Smooth muscle cell (in vitro differentiated cells): ENCODE results near the gene PAPOLG. TPM values are rescaled to one million over a fixed set of nuclear protein-coding genes. Genes with fewer than 3 reads are reported as not detected.

Experiments
- DNase-seq: peaks from one replicate; lab custom pipeline; 2025; ENCODE audit not compliant: unreplicated experiment; lab: John Stamatoyannopoulos, UW
- H2AFZ ChIP-seq: fragments of 200-600 bp; sonication (generic); 2 replicates; pipeline ENCODE4 v1.6.0; 2016; ENCODE audit warnings: antibody characterized with exemption, low read depth, mild to moderate bottlenecking
- H3F3A ChIP-seq: fragments of 200-600 bp; sonication (generic); 2 replicates; pipeline ENCODE4 v1.6.0; 2017; ENCODE audit warnings: antibody characterized with exemption, low read depth
- H3K27ac ChIP-seq: fragments of 200-600 bp; sonication (generic); 2 replicates; pipeline ENCODE4 v1.5.1; 2016; ENCODE audit warnings: low read depth, mild to moderate bottlenecking
- H3K27me3 ChIP-seq: fragments of 200-600 bp; sonication (generic); 2 replicates; pipeline ENCODE4 v1.6.1; 2016; ENCODE audit warnings: low read depth, mild to moderate bottlenecking
- H3K36me3 ChIP-seq: fragments of 200-600 bp; sonication (generic); 2 replicates; pipeline ENCODE4 v1.5.1; 2016; ENCODE audit warnings: low read depth
- H3K4me1 ChIP-seq: fragments of 200-600 bp; sonication (generic); 2 replicates; pipeline ENCODE4 v1.5.1; 2016; ENCODE audit warnings: low read depth
- H3K4me2 ChIP-seq: fragments of 200-600 bp; sonication (generic); 2 replicates; pipeline ENCODE4 v1.6.0; 2016; ENCODE audit warnings: mild to moderate bottlenecking
- H3K4me3 ChIP-seq: fragments of 200-600 bp; sonication (generic); 2 replicates; pipeline ENCODE4 v1.5.1; 2016; ENCODE audit warnings: mild to moderate bottlenecking
- H3K79me2 ChIP-seq: fragments of 200-600 bp; sonication (generic); 2 replicates; pipeline ENCODE4 v1.6.0; 2016; ENCODE audit warnings: low read depth, mild to moderate bottlenecking
- H3K9ac ChIP-seq: fragments of 200-600 bp; sonication (generic); 2 replicates; pipeline ENCODE4 v1.6.0; 2016; ENCODE audit warnings: low read depth
- H3K9me3 ChIP-seq: fragments of 200-600 bp; sonication (generic); replicated peaks from 2 replicates; pipeline ENCODE4 v1.5.1; 2016; ENCODE audit warnings: low read depth
- H4K20me1 ChIP-seq: fragments of 200-600 bp; sonication (generic); 2 replicates; pipeline ENCODE4 v1.6.0; 2016; ENCODE audit warnings: low read depth
- WGBS: methylation state at CpG from one replicate; pipeline ENCODE4 v1.1.7; 2016; ENCODE audit warnings: low lambda C conversion rate; 5-methylcytosine and 5-hydroxymethylcytosine counted together
- polyA plus RNA-seq: library from polyadenylated mRNA; unstranded; fragments of >200 nt; fragmentation: Nextera tagmentation; extraction: Ambion mirVana; gene quantifications from 2 replicates; pipeline ENCODE4 v1.2.1, GENCODE V29; 2016
- total RNA-seq: library from RNA; depleted of rRNA; stranded (reverse); fragments of >200 nt; gene quantifications from 2 replicates; pipeline ENCODE4 v1.2.3, GENCODE V29; 2014
- TF ChIP-seq, protein P1 (sequence below): fragments of 200-600 bp; sonication (generic); IDR thresholded peaks from 2 replicates; pipeline ENCODE4 v1.5.1; 2017; ENCODE audit warnings: borderline replicate concordance, mild to moderate bottlenecking, antibody characterized with exemption; ENCODE audit not compliant: insufficient read depth, poor library complexity, severe bottlenecking

Gene PAPOLG
- total and polyA plus RNA-seq, 2 experiments from 2014 or later = 7.4 to 19.6 TPM

DNA sequence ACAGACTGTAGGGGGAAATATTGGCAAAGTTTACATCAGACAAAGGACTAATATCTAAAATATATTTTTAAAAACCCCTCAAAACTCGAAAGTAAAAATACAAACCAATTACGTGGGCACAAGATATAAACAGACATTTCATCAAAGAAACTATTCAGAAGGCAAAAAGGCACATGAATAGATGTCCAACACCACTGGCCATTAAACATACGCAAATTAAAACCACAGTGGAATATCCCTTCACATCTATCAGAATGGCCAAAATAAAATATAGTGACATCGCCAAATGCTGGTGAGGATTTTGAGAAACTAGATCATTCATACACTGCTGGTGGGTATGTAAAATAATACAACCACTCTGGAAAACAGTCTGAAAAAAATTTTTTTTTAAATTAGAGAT lies 30.6 kb upstream of the PAPOLG start:
- H4K20me1 ChIP-seq = no peaks in the 10 kb centered on the region
- no peaks in the 10 kb centered on the region for H3K27me3 ChIP-seq
- H3K9me3 ChIP-seq = no peaks in the 10 kb centered on the region
- H3K4me2 ChIP-seq = no peak overlapping the region
- DNase-seq = no peak
- 85% methylated on average over 4 of the region's 4 CpGs for WGBS
- no peaks in the 10 kb centered on the region for H3K4me1 ChIP-seq
- TF ChIP-seq, protein P1, sequence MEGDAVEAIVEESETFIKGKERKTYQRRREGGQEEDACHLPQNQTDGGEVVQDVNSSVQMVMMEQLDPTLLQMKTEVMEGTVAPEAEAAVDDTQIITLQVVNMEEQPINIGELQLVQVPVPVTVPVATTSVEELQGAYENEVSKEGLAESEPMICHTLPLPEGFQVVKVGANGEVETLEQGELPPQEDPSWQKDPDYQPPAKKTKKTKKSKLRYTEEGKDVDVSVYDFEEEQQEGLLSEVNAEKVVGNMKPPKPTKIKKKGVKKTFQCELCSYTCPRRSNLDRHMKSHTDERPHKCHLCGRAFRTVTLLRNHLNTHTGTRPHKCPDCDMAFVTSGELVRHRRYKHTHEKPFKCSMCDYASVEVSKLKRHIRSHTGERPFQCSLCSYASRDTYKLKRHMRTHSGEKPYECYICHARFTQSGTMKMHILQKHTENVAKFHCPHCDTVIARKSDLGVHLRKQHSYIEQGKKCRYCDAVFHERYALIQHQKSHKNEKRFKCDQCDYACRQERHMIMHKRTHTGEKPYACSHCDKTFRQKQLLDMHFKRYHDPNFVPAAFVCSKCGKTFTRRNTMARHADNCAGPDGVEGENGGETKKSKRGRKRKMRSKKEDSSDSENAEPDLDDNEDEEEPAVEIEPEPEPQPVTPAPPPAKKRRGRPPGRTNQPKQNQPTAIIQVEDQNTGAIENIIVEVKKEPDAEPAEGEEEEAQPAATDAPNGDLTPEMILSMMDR = no peak
- no peaks in the 10 kb centered on the region for H3K79me2 ChIP-seq
- H3F3A ChIP-seq = no peaks in the 10 kb centered on the region
- H3K9ac ChIP-seq = no peak overlapping the region
- no peak overlapping the region for H3K27ac ChIP-seq
- no peak overlapping the region for H2AFZ ChIP-seq
- H3K36me3 ChIP-seq = no peaks in the 10 kb centered on the region
- H3K4me3 ChIP-seq = no peak overlapping the region

DNA sequence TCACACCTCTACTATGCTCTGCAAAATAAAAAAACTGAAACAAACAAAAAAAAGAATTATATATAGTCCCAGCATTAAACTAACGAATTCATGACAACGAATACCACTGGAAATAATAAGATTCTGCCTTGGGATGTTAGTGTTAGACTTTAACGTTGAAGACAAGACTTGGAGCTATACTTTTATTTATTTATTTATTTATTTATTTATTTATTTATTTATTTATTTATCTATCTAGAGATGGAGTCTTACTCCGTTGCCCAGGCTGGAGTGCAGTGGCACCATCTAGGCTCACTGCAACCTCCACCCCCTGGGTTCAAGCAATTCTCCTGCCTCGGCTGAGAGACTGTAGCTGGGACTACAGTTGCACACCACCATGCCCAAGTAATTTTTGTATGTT lies 27.2 kb upstream of the PAPOLG start:
- Histone ChIP-seq H3K9ac (no peak overlapping the region), H3K27ac (no peak overlapping the region), H3K4me1 (no peaks in the 10 kb centered on the region), H3F3A (no peaks in the 10 kb centered on the region), H3K27me3 (peaks cover 5% of the 10 kb centered on the region), H3K9me3 (no peaks in the 10 kb centered on the region), H4K20me1 (no peaks in the 10 kb centered on the region), H3K79me2 (no peaks in the 10 kb centered on the region), H3K36me3 (no peaks in the 10 kb centered on the region), H2AFZ (no peak overlapping the region), H3K4me3 (no peak overlapping the region), H3K4me2 (no peak overlapping the region)
- no peak for DNase-seq
- TF ChIP-seq, protein P1 = no peak
- WGBS = 91% methylated on average over 5 of the region's 5 CpGs

DNA sequence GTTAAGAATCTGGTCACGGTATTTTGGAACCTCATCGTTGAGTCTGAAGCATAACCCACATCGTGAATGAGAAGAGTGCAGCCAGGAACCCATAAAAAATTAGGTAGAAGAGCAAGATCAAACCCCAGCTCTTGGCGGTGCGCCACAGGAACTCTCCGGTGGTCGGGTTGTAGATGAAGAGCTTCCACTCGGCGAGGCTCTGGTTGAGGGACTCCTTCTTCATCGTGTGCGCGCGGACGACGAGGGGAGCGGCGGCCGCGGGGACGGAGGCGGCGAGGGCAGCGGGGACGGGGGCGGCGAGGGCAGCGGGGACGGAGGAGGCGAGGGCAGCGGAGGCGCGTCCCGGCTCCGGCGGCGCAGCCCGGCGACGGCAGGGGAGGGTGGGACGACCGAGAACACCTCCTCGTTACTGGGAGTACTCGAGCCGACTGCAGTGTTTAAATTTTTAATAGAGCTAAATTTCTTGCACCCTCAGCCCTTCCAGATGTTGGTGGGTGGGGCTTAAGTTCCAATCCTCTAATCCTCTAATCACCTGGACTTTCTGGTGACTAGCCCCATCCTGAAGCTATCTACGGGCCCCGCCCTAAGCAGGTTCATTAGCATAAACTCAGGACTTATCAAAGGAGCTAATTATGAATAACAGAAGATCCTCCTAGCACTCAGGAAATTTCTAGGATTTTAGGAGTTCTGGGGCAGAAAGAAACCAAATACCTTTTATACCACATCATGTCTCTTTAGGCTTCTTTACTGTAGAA lies 20.4 kb upstream of the PAPOLG start:
- H3K9ac ChIP-seq = no peak overlapping the region
- WGBS = 2% methylated on average over 33 of the region's 46 CpGs
- H3F3A ChIP-seq = no peaks in the 10 kb centered on the region
- H3K79me2 ChIP-seq = no peaks in the 10 kb centered on the region
- H3K9me3 ChIP-seq = no peaks in the 10 kb centered on the region
- TF ChIP-seq, protein P1 = no peak
- DNase-seq = no peak
- peak overlapping the region; percentile 48 for H2AFZ ChIP-seq
- H3K4me2 ChIP-seq = peak overlapping the region; percentile 83
- peaks cover 40% of the 10 kb centered on the region for H3K27me3 ChIP-seq
- H3K4me1 ChIP-seq = no peaks in the 10 kb centered on the region
- no peak overlapping the region for H3K27ac ChIP-seq
- H3K4me3 ChIP-seq = peak overlapping the region; percentile 39
- H3K36me3 ChIP-seq = no peaks in the 10 kb centered on the region
- H4K20me1 ChIP-seq = no peaks in the 10 kb centered on the region

DNA sequence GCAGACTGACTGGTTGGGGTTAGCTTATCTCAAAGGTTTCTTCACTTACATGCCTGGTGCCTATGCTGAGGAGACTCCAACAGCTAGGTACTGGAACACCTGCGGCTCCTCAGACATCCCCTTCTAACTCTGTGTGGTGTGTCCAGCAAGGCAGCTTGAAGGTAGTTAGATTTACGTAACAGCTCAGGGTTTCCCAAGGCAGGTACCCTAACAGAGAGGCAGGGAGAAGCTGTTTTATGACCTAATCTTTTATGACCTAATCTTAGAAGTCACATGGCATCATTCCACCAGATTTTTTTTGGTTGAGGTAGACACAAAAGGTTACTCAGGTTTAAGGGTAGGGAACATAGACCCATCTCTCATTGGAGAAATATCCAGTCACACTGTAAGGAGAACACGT lies 17.4 kb upstream of the PAPOLG start:
- no peak overlapping the region for H3K9ac ChIP-seq
- H3K4me1 ChIP-seq = peaks cover 6% of the 10 kb centered on the region
- H4K20me1 ChIP-seq = no peaks in the 10 kb centered on the region
- no peaks in the 10 kb centered on the region for H3K36me3 ChIP-seq
- no peak overlapping the region for H2AFZ ChIP-seq
- H3K27me3 ChIP-seq = peaks cover 35% of the 10 kb centered on the region
- no peak overlapping the region for H3K27ac ChIP-seq
- no peak for DNase-seq
- no peak overlapping the region for H3K4me2 ChIP-seq
- H3F3A ChIP-seq = no peaks in the 10 kb centered on the region
- WGBS = 94% methylated on average over 3 of the region's 3 CpGs
- TF ChIP-seq, protein P1 = no peak
- no peaks in the 10 kb centered on the region for H3K9me3 ChIP-seq
- H3K79me2 ChIP-seq = no peaks in the 10 kb centered on the region
- H3K4me3 ChIP-seq = no peak overlapping the region
